HepG2 (cell line): ENCODE measurements around the gene URB1. TPM values are rescaled to one million over a fixed set of nuclear protein-coding genes. Genes with fewer than 3 reads are reported as not detected.
A peak's percentile ranks its signal among the peaks of the same experiment; 100 is the strongest.

Experiments
- AGO1 ChIP-seq: fragments of 200-400 bp; formaldehyde crosslinking; IDR thresholded peaks from 2 replicates; pipeline ENCODE4 v1.6.1; 2017; ENCODE audit warnings: mild to moderate bottlenecking, low read depth, low read length, moderate library complexity; ENCODE audit not compliant: poor library complexity, severe bottlenecking
- CBX5 ChIP-seq: sonication (generic); formaldehyde crosslinking; IDR thresholded peaks from 2 replicates; pipeline ENCODE4 v1.4.0; 2020; ENCODE audit warnings: missing genetic modification reagents, borderline replicate concordance
- CEBPG ChIP-seq: IDR thresholded peaks from 2 replicates; pipeline ENCODE4 v1.6.1; 2016
- CREB1 ChIP-seq, 2 experiments: fragments of 450-650 bp in 1 of 2; IDR thresholded peaks; 2 replicates each; pipeline ENCODE4 v1.6.1; 2016 to 2017; ENCODE audit warnings: control low read depth in 1 of 2, mild to moderate bottlenecking in 1 of 2, missing compliant biosample characterization in 1 of 2, missing genetic modification characterization in 1 of 2
- KDM5A ChIP-seq: fragments of 200-600 bp; sonication (generic); IDR thresholded peaks from 2 replicates; pipeline ENCODE4 v1.7.0; 2018; ENCODE audit warnings: antibody characterized with exemption, mild to moderate bottlenecking, low read length, borderline replicate concordance
- KMT2B ChIP-seq: IDR thresholded peaks from 2 replicates; pipeline ENCODE4 v1.6.1; 2016; ENCODE audit warnings: missing genetic modification reagents, missing compliant biosample characterization
- NFIC ChIP-seq: IDR thresholded peaks from 2 replicates; pipeline ENCODE4 v1.6.1; 2012; ENCODE audit warnings: mild to moderate bottlenecking, low read length, inconsistent platforms
- STAT5B ChIP-seq: sonication (generic); formaldehyde crosslinking; IDR thresholded peaks from 2 replicates; pipeline ENCODE4 v1.4.0; 2020; ENCODE audit warnings: missing genetic modification reagents
- XBP1 ChIP-seq: sonication (generic); formaldehyde crosslinking; IDR thresholded peaks from 2 replicates; pipeline ENCODE4 v1.5.0; 2020; ENCODE audit warnings: missing genetic modification reagents
- ZFP37 ChIP-seq: sonication (generic); formaldehyde crosslinking; IDR thresholded peaks from 2 replicates; pipeline ENCODE4 v1.4.0; 2020; ENCODE audit warnings: missing genetic modification reagents, borderline replicate concordance
- ZNF124 ChIP-seq: sonication (generic); formaldehyde crosslinking; IDR thresholded peaks from 2 replicates; pipeline ENCODE4 v1.4.0; 2020; ENCODE audit warnings: missing genetic modification reagents
- ZNF180 ChIP-seq: sonication (generic); formaldehyde crosslinking; IDR thresholded peaks from 2 replicates; pipeline ENCODE4 v1.4.0; 2020; ENCODE audit warnings: low read depth, missing genetic modification reagents, borderline replicate concordance
- ZNF207 ChIP-seq: fragments of 450-650 bp; IDR thresholded peaks from 2 replicates; pipeline ENCODE4 v1.6.1; 2016; ENCODE audit warnings: antibody characterized with exemption, borderline replicate concordance
- ZNF260 ChIP-seq: sonication (generic); formaldehyde crosslinking; IDR thresholded peaks from 2 replicates; pipeline ENCODE4 v1.4.0; 2020; ENCODE audit warnings: missing genetic modification reagents, low read depth, mild to moderate bottlenecking, borderline replicate concordance
- ZNF558 ChIP-seq: sonication (generic); formaldehyde crosslinking; IDR thresholded peaks from 2 replicates; pipeline ENCODE4 v1.9.0; 2022; ENCODE audit warnings: mild to moderate bottlenecking, missing genetic modification reagents, borderline replicate concordance
- ZNF879 ChIP-seq: sonication (generic); formaldehyde crosslinking; IDR thresholded peaks from 2 replicates; pipeline ENCODE4 v1.8.1; 2023; ENCODE audit warnings: missing genetic modification reagents
- ZSCAN31 ChIP-seq: sonication (generic); formaldehyde crosslinking; IDR thresholded peaks from 2 replicates; pipeline ENCODE4 v1.5.0; 2020; ENCODE audit warnings: low read depth, mild to moderate bottlenecking, missing genetic modification reagents
- polyA plus RNA-seq, 8 experiments: library from polyadenylated mRNA; depleted of rRNA in 3 of 8; stranded (reverse) in 7 of 8; unstranded in 1 of 8; fragments of >200 nt; fragmentation: Illumina TruSeq in 4 of 8; extraction: Trizol in 4 of 8; gene quantifications; 2 replicates each; pipeline versions ENCODE4 v1.2.1 to v1.2.3, GENCODE V29; 2011 to 2016; ENCODE audit warnings: low read depth in 4 of 8, missing spikeins in 1 of 8, mixed read lengths in 1 of 8; ENCODE audit not compliant: insufficient read depth in 1 of 8
- total RNA-seq, 5 experiments: library from RNA; depleted of rRNA; stranded (reverse); fragments of >200 nt; fragmentation: Illumina TruSeq; extraction: Trizol; gene quantifications; 2 replicates each; pipeline ENCODE4 v1.2.3, GENCODE V29; 2016; ENCODE audit warnings: low read depth in 1 of 5
- TF ChIP-seq, protein P1 (sequence below): sonication (generic); formaldehyde crosslinking; IDR thresholded peaks from 2 replicates; pipeline ENCODE4 v1.5.0; 2020; ENCODE audit warnings: mild to moderate bottlenecking, missing genetic modification reagents
- TF ChIP-seq, protein P2 (sequence below): sonication (generic); formaldehyde crosslinking; IDR thresholded peaks from 2 replicates; pipeline ENCODE4 v1.5.0; 2020; ENCODE audit warnings: mild to moderate bottlenecking, missing genetic modification reagents
- TF ChIP-seq, protein P3 (sequence below): conservative IDR thresholded peaks from 2 replicates; pipeline ENCODE4 v1.6.1; 2018; ENCODE audit warnings: missing genetic modification reagents
- TF ChIP-seq, protein P4 (sequence below): sonication (generic); formaldehyde crosslinking; IDR thresholded peaks from 2 replicates; pipeline ENCODE4 v1.5.0; 2020; ENCODE audit warnings: missing genetic modification reagents
- TF ChIP-seq, protein P5 (sequence below): IDR thresholded peaks from 2 replicates; pipeline ENCODE4 v1.6.1; 2016; ENCODE audit warnings: low read depth, control low read depth

URB1 gene
- total and polyA plus RNA-seq, 2 of the 13 experiments (the other 11 are each of a cell fraction or from before 2014, with no cell fraction given): 4.5 to 16.7 TPM

DNA sequence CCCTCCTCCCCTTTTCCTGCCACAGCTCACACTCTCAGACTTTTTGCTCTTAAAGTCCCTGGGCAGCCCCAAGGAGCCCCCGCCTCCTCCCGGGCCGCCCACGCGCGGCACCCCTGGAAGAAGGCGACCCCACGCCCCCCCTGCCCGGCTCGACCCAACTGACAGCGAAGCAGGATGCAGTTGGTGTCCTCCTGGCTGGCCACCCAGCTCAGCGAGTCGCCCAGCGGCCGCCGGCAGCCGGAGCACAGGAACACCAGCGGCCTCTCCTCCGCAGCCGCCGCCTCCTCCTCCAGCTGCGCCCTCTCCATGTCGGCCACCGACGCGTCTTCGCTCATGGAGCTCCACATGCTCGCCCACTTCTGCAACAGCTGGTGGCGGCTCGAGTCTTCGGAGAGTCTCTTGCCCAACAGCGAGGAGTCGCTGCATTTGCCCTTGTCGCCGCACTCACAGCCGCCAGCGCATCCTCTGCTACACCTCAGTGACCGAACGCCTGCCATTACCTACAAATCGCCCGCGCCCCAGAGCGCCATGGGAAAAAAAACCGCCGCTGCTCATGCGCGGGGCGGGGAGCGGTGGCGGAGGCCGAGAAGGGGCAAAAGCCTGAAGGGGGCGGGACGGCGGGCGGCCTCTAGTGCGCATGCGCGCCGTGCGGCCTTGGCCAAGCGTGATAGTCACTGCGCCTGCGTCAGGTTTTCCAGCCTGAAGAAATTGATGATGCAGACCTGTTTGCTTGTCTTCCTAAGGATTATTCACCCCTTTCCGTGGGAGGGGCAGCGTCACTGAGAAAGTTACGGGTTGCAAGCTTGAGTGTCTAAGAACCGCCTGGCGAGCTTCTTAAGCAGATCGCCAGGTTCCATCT, 114.1 kb downstream of the URB1 start, which contains the start of gene MIS18A (continued):
- peak; percentile 28; the same call in 1 of the 2 replicates for TF ChIP-seq CREB1 (IDR thresholded peaks at IDR 0.05)
- TF ChIP-seq CREB1 (CRISPR knock-in tag; IDR thresholded peaks at IDR 0.05): 0 out of 2 replicates have a peak, but pooled peaks have one; percentile 18
- TF ChIP-seq, protein P1, sequence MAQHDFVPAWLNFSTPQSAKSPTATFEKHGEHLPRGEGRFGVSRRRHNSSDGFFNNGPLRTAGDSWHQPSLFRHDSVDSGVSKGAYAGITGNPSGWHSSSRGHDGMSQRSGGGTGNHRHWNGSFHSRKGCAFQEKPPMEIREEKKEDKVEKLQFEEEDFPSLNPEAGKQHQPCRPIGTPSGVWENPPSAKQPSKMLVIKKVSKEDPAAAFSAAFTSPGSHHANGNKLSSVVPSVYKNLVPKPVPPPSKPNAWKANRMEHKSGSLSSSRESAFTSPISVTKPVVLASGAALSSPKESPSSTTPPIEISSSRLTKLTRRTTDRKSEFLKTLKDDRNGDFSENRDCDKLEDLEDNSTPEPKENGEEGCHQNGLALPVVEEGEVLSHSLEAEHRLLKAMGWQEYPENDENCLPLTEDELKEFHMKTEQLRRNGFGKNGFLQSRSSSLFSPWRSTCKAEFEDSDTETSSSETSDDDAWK: no peak
- peak; percentile 89; the same call in 1 of the 2 replicates for TF ChIP-seq ZNF558
- TF ChIP-seq ZFP37 (CRISPR knock-in tag): no peak
- TF ChIP-seq, protein P2, sequence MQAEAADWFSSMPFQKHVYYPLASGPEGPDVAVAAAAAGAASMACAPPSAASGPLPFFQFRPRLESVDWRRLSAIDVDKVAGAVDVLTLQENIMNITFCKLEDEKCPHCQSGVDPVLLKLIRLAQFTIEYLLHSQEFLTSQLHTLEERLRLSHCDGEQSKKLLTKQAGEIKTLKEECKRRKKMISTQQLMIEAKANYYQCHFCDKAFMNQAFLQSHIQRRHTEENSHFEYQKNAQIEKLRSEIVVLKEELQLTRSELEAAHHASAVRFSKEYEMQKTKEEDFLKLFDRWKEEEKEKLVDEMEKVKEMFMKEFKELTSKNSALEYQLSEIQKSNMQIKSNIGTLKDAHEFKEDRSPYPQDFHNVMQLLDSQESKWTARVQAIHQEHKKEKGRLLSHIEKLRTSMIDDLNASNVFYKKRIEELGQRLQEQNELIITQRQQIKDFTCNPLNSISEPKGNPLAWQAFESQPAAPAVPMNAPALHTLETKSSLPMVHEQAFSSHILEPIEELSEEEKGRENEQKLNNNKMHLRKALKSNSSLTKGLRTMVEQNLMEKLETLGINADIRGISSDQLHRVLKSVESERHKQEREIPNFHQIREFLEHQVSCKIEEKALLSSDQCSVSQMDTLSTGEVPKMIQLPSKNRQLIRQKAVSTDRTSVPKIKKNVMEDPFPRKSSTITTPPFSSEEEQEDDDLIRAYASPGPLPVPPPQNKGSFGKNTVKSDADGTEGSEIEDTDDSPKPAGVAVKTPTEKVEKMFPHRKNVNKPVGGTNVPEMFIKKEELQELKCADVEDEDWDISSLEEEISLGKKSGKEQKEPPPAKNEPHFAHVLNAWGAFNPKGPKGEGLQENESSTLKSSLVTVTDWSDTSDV (CRISPR knock-in tag): no peak; the same call in 1 of the 2 replicates
- TF ChIP-seq ZNF207: no peak
- TF ChIP-seq ZNF124: no peak
- no peak for TF ChIP-seq NFIC
- TF ChIP-seq ZNF879 (CRISPR knock-in tag): no peak
- TF ChIP-seq KMT2B (CRISPR knock-in tag): peak; percentile 75; the same call in 1 of the 2 replicates
- TF ChIP-seq ZNF180 (CRISPR knock-in tag): no peak
- TF ChIP-seq, protein P3, sequence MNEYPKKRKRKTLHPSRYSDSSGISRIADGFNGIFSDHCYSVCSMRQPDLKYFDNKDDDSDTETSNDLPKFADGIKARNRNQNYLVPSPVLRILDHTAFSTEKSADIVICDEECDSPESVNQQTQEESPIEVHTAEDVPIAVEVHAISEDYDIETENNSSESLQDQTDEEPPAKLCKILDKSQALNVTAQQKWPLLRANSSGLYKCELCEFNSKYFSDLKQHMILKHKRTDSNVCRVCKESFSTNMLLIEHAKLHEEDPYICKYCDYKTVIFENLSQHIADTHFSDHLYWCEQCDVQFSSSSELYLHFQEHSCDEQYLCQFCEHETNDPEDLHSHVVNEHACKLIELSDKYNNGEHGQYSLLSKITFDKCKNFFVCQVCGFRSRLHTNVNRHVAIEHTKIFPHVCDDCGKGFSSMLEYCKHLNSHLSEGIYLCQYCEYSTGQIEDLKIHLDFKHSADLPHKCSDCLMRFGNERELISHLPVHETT: no peak
- TF ChIP-seq ZSCAN31: peak; percentile 81; the same call in 1 of the 2 replicates
- TF ChIP-seq KDM5A: peak; percentile 92
- peak; percentile 44 for TF ChIP-seq AGO1
- TF ChIP-seq CBX5: peak; percentile 24; the same call in 1 of the 2 replicates
- TF ChIP-seq, protein P4, sequence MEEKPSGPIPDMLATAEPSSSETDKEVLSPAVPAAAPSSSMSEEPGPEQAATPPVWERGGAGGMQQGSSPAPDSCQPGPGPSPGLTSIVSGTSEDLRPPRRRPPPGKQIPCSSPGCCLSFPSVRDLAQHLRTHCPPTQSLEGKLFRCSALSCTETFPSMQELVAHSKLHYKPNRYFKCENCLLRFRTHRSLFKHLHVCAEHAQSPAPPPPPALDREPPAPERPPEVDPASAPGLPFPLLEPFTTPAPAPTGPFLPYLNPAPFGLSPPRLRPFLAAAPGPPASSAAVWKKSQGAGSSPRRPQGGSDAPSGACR (CRISPR knock-in tag): 0 out of 2 replicates have a peak, but pooled peaks have one; percentile 14
- no peak for TF ChIP-seq XBP1
- TF ChIP-seq STAT5B: no peak
- TF ChIP-seq CEBPG (CRISPR knock-in tag): no peak; the same call in 1 of the 2 replicates
- no peak for TF ChIP-seq ZNF260 (CRISPR knock-in tag)
- TF ChIP-seq, protein P5, sequence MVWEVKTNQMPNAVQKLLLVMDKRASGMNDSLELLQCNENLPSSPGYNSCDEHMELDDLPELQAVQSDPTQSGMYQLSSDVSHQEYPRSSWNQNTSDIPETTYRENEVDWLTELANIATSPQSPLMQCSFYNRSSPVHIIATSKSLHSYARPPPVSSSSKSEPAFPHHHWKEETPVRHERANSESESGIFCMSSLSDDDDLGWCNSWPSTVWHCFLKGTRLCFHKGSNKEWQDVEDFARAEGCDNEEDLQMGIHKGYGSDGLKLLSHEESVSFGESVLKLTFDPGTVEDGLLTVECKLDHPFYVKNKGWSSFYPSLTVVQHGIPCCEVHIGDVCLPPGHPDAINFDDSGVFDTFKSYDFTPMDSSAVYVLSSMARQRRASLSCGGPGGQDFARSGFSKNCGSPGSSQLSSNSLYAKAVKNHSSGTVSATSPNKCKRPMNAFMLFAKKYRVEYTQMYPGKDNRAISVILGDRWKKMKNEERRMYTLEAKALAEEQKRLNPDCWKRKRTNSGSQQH (CRISPR knock-in tag): peak; percentile 95; the same call in 1 of the 2 replicates
